ENCODE data around the gene UQCRQ. TPM values are rescaled to one million over a fixed set of nuclear protein-coding genes. Genes with fewer than 3 reads are reported as not detected.
"Not testable (repeated sequence)": the region's sequence is repeated elsewhere in the genome, so short reads cannot be mapped to it uniquely, and the experiment has no call there.

Gene UQCRQ
- total RNA-seq, 2 donors from 2014 or later: 330 to 366 TPM

DNA sequence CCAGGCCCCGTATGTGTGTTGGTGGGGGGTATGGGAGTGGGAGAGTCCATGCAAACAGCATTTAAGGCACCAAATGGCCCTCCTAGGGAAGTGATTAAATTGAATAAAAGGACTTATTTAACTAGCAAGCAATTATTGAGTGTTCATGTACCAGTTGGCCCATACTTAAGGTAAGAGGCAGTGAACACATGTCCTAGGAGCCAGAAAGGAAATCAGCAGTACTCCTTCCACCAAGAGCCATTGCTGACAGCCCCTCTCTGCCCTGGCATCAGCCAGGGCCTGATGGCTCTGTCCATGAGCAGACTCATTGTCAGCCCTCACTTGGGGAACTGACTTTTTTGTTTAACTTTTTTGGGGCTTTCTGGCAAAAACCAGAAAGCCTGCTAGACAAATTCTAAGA is 25.5 kb upstream of the UQCRQ start:
- ATAC-seq (no peak), DNase-seq (ENCODE audit: low spot score) (no peak)
- no peaks in the 10 kb centered on the region for H3K4me1 Mint-ChIP-seq (ENCODE audit: low read depth in 2 of 2)
- no peaks in the 10 kb centered on the region for H3K9me3 Mint-ChIP-seq
- H3K36me3 Mint-ChIP-seq: no peaks in the 10 kb centered on the region
- H3K27ac Mint-ChIP-seq: no peak overlapping the region
- no peak overlapping the region for H3K4me3 Mint-ChIP-seq
- peaks cover 0 to 2% of the 10 kb centered on the region in 2 donors for H3K27me3 Mint-ChIP-seq

DNA sequence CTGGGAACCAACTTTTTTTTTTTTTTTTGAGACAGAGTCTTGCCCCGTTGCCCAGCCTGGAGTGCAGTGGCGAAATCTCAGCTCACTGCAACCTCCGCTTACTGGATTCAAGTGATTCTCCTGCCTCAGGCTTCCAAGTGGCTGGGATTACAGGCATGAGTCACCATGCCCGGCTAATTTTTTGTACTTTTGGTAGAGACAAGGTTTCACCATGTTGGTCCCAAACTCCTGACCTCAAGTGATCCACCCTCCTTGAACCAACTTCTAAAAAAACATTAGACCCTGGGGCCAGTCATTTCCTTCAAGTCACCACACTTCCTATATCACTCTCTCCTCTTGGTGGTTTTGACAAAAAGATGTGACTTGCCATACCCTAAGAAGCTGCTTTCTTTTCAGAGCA is 25.1 kb upstream of the UQCRQ start:
- H3K4me3 Mint-ChIP-seq: no peak overlapping the region
- H3K36me3 Mint-ChIP-seq: no peaks in the 10 kb centered on the region
- DNase-seq (ENCODE audit: low spot score) (no peak), ATAC-seq (peak; percentile 43 to 54)
- H3K9me3 Mint-ChIP-seq: no peaks in the 10 kb centered on the region
- no peaks in the 10 kb centered on the region for H3K4me1 Mint-ChIP-seq (ENCODE audit: low read depth in 2 of 2)
- H3K27me3 Mint-ChIP-seq: peaks cover 0 to 2% of the 10 kb centered on the region in 2 donors
- no peak overlapping the region for H3K27ac Mint-ChIP-seq

DNA sequence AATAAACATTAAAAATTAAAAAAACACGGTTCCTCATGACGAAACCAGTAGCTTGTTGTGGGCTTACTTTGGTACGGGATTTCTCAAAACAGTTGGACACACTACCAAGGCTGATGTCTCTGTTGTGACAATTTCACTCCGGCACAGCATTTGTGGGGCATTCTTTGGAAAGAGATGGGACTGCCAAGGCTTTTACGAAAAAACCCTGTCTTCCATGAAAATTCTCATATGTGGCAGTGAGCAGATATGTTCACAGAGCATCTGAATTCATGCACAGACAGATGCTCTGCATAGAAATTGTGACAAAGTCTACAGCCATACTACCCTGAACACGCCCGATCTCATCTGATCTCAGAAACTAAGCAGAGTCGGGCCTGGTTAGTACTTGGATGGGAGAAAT is 18.2 kb upstream of the UQCRQ start:
- no peak for ATAC-seq
- DNase-seq (ENCODE audit: low spot score): no peak
- Mint-ChIP-seq H3K9me3 (no peaks in the 10 kb centered on the region), H3K36me3 (no peaks in the 10 kb centered on the region), H3K4me1 (ENCODE audit: low read depth in 2 of 2) (no peaks in the 10 kb centered on the region), H3K4me3 (no peak overlapping the region), H3K27me3 (peaks cover 4 to 7% of the 10 kb centered on the region in 2 donors), H3K27ac (no peak overlapping the region)

DNA sequence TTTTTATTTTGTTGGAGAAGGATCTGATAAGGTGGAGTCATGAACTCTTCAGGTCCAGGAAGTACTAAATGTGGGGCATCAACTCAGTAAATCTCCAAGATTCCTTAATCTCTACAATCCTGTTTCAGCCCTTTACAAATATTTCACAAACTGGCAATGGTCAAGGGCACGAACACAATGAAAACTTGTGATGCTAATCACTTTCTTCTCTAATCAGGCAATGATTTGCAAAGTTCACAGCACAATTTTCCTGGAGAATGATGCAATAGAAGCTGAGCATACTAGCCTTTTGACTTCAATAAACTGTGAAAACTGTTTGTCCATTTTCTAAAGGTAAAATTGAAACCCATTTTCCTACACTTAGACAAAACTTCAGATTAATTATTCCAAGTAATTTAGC is 17.1 kb upstream of the UQCRQ start:
- peaks cover 7% of the 10 kb centered on the region in 2 donors for H3K27me3 Mint-ChIP-seq
- no peak overlapping the region for H3K4me3 Mint-ChIP-seq
- no peak for ATAC-seq
- no peaks in the 10 kb centered on the region for H3K36me3 Mint-ChIP-seq
- H3K9me3 Mint-ChIP-seq: no peaks in the 10 kb centered on the region
- DNase-seq (ENCODE audit: low spot score): no peak
- no peak overlapping the region for H3K27ac Mint-ChIP-seq
- H3K4me1 Mint-ChIP-seq (ENCODE audit: low read depth in 2 of 2): no peaks in the 10 kb centered on the region

DNA sequence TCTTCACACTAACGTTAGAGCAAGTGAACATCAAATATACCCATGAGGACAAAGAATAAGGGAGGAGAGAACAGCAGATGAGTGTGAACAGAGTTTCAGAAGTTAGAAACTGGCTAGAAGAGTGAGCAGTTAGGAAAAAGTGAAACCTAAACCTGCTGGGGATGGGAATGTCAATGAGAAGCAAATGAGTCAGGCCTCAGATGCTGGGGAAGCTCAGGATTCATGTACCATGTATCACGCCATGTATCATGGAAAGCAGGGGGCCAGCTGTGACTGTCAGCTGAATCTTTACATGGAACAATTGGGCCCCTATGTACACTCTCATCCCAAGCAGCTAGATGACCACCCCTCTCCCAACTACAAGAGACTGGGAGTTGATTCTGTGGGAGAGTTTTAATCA is 16.4 kb upstream of the UQCRQ start:
- Mint-ChIP-seq H3K4me1 (ENCODE audit: low read depth in 2 of 2) (no peaks in the 10 kb centered on the region), H3K36me3 (no peaks in the 10 kb centered on the region), H3K4me3 (no peak overlapping the region), H3K9me3 (no peaks in the 10 kb centered on the region), H3K27ac (no peak overlapping the region), H3K27me3 (peaks cover 7 to 9% of the 10 kb centered on the region in 2 donors)
- no peak for ATAC-seq
- no peak for DNase-seq (ENCODE audit: low spot score)

DNA sequence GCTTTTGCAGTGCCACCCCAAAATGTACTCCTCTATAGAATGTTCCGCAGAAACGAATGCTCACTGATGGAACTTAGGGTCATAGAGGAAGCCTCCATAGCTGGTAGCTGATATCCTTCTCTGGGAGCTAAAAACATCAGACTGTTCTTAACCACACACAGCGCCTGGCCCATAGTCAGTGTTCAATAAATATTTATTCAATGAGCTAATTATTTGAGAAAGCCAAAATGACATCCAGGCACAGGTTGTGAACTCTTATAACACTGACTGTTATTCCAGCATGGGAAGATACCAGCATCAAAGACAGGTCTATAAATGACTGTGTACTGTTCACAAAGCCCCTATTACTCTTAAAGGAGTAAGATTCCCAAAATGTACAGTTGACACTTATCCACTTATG is 13.1 kb upstream of the UQCRQ start:
- no peak overlapping the region for H3K27ac Mint-ChIP-seq
- H3K9me3 Mint-ChIP-seq: no peaks in the 10 kb centered on the region
- peaks cover 13 to 25% of the 10 kb centered on the region in 2 donors for H3K27me3 Mint-ChIP-seq
- DNase-seq (ENCODE audit: low spot score) (no peak), ATAC-seq (no peak)
- H3K36me3 Mint-ChIP-seq: no peaks in the 10 kb centered on the region
- H3K4me1 Mint-ChIP-seq (ENCODE audit: low read depth in 2 of 2): no peaks in the 10 kb centered on the region
- H3K4me3 Mint-ChIP-seq: no peak overlapping the region

DNA sequence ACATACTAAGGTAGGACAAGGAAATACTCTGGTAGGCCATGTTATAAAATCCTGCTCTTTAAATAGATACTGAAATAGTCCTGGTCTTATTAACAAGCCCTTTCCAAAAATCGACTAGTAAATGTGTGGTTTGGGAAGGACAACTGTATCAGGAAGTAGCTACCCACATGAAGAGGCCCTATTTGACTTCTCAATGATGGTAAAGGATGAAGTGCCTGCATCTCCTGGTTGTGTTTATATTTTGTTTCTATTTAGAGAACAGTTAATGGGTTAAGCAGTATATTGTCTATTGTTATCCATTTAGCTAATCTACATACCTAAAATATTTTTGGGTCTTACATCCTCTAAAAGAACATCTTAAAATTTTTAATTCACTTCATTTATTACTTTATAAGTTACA is 12.7 kb upstream of the UQCRQ start:
- ATAC-seq: no peak

DNA sequence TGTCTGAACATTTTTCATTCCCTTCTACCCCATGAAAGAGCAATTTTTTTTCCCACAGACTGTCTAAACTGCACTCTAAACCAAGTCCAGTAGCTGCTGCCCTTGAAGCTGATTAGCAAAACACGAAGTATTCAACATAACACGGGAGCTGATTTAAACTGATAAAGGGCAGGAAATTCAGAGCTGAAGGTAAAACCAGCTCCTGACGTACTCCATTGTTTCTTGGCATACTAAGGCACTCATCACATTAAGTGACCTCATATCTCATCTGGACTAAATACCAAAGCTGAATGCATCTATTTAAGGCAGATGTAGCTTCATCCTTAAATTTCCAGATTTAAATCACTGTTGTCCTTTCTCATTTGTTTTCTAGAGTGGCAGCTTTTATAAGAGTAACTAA is 12.1 kb upstream of the UQCRQ start:
- Mint-ChIP-seq H3K4me1 (ENCODE audit: low read depth in 2 of 2) (no peaks in the 10 kb centered on the region), H3K27ac (no peak overlapping the region), H3K9me3 (no peaks in the 10 kb centered on the region), H3K4me3 (no peak overlapping the region), H3K27me3 (peaks cover 13 to 25% of the 10 kb centered on the region in 2 donors), H3K36me3 (no peaks in the 10 kb centered on the region)
- no peak for DNase-seq (ENCODE audit: low spot score)
- ATAC-seq: no peak

More for the DNA sequence above, 12.7 kb upstream of the UQCRQ start:
- Mint-ChIP-seq H3K27ac (no peak overlapping the region), H3K4me3 (no peak overlapping the region), H3K4me1 (ENCODE audit: low read depth in 2 of 2) (no peaks in the 10 kb centered on the region), H3K27me3 (peaks cover 13 to 25% of the 10 kb centered on the region in 2 donors), H3K9me3 (no peaks in the 10 kb centered on the region), H3K36me3 (no peaks in the 10 kb centered on the region)
- DNase-seq (ENCODE audit: low spot score): no peak

DNA sequence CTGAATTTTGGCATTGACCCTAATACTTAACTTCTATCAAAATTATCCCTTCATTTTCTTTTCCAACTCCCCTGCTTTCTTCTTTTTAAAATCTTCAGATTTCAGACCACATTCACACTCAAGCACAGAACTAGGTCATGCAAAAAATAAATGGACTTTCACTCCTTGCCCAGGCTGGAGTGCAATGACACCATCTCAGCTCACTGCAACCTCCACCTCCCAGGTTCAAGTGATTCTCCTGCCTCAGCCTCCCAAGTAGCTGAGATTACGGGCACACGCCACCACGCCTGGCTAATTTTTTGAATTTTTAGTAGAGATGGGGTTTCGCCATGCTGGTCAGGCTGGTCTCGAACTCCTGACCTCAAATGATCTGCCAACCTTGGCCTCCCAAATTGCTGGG is 11.4 kb upstream of the UQCRQ start:
- DNase-seq (ENCODE audit: low spot score); H3K9me3 Mint-ChIP-seq; ATAC-seq: not testable (repeated sequence)

DNA sequence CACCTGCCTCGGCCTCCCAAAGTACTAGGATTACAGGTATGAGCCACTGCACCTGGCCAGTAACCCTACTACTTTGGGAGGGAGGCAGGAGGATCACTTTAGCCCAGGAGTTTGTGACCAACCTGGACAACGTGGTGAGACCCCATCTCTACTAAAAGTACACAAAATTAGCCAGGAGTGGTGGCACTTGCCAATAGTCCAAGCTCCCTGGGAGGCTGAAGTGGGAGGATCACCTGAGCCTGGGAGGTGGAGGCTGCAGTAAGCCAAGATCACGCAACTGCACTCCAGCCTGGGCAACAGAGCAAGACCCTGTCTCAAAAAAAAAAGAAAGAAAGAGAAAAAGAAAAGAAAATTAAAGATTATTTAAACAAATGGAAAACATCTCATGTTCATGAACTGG is 10.4 kb upstream of the UQCRQ start:
- no peak overlapping the region for H3K27ac Mint-ChIP-seq
- H3K4me3 Mint-ChIP-seq: no peak overlapping the region
- no peaks in the 10 kb centered on the region for H3K36me3 Mint-ChIP-seq
- DNase-seq (ENCODE audit: low spot score) (no peak), ATAC-seq (no peak)
- H3K4me1 Mint-ChIP-seq (ENCODE audit: low read depth in 2 of 2): no peaks in the 10 kb centered on the region
- peaks cover 16 to 25% of the 10 kb centered on the region in 2 donors for H3K27me3 Mint-ChIP-seq
- no peaks in the 10 kb centered on the region for H3K9me3 Mint-ChIP-seq

More for the DNA sequence above, 11.4 kb upstream of the UQCRQ start:
- not testable (repeated sequence) for H3K36me3 Mint-ChIP-seq; H3K4me3 Mint-ChIP-seq; H3K4me1 Mint-ChIP-seq (ENCODE audit: low read depth in 2 of 2); H3K27ac Mint-ChIP-seq
- H3K27me3 Mint-ChIP-seq: peaks cover 14 to 25% of the 10 kb centered on the region in 2 donors

DNA sequence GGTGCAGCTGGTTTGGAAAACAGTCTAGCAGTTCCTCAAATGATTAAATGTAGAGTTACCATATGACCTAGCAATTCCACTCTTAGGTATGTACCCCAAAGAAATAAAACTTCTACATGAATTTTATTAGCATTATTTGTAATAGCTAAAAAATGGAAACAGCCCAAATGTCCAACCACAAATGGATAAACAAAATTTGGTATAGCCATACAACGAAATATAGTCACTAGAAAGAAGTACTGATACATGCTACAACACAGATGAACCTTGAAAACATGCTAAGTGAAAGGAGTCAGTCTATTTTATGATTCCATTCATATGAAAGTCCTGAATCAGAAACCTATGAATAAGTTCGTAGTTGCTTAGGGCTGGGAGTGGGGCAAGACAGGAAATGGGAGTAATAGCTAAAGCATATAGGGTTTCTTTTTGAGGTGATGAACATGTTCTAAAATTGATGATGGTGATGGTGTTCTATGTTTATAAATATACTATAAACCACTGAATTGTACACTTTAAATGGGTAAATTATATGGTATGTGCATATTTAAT is 6.5 kb upstream of the UQCRQ start:
- no peak overlapping the region for H3K4me3 Mint-ChIP-seq
- H3K27me3 Mint-ChIP-seq: peaks cover 11 to 17% of the 10 kb centered on the region in 2 donors
- H3K9me3 Mint-ChIP-seq: no peaks in the 10 kb centered on the region
- no peak for DNase-seq (ENCODE audit: low spot score)
- H3K4me1 Mint-ChIP-seq (ENCODE audit: low read depth in 2 of 2): no peaks in the 10 kb centered on the region
- no peak overlapping the region for H3K27ac Mint-ChIP-seq
- no peaks in the 10 kb centered on the region for H3K36me3 Mint-ChIP-seq
- no peak for ATAC-seq

DNA sequence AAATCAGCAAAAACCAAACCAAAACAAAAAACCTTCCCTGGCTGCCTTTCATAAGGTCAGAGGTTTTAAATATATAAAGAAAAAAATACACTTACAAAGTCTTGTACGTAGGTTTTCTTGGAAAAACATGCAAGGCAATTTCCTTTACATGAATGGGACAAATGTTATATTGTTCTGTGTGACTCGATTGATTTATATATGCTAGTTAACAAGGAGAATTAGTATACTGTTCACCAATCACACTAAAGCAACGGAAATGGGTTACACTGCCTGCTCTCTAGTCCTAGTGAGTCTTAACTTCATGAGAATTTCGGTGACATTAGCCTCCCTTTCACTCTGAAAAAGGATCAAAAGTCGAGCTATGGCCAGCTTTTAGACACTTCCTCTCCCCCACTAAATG is 5.7 kb upstream of the UQCRQ start:
- H3K4me1 Mint-ChIP-seq (ENCODE audit: low read depth in 2 of 2): peaks cover 6% of the 10 kb centered on the region in 2 donors
- H3K9me3 Mint-ChIP-seq: no peaks in the 10 kb centered on the region
- H3K36me3 Mint-ChIP-seq: no peaks in the 10 kb centered on the region
- H3K27me3 Mint-ChIP-seq: peaks cover 8 to 11% of the 10 kb centered on the region in 2 donors
- no peak overlapping the region for H3K4me3 Mint-ChIP-seq
- DNase-seq (ENCODE audit: low spot score) (no peak), ATAC-seq (no peak)
- H3K27ac Mint-ChIP-seq: no peak overlapping the region

DNA sequence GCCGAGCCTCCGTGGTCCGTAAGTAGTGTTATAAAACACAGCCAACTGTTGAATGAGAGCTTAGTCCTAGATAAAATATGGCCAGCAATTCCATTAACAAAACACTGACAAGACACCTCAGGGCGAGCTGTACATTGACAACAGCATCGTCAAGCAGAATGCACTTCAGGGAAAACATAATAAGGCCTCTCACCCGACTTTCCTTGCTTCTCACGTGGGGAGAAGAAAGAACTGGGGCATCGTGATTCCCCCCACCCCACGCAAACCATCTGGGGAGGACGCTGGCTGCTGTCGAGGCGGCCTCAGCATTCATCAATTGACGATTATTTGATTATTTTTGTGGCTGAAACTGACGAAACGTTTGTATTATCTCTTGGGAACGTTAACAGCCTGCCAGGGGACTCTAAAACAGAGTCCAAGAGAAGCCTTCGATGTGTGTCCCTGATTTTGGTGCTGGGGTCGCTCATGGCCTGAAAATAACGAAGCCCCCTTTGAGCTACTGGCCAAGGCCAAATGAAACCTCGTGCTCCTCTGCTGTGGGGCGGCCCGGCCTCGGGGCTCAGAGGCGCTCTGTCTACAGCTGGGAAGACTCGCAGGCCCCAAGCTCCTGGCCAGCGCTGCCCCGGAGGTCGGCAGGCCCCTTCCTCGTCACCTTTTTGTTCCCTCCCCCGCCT is 637 bp upstream of the UQCRQ start:
- H3K36me3 Mint-ChIP-seq: peaks cover 7% of the 10 kb centered on the region
- peak overlapping the region; percentile 99 for H3K4me3 Mint-ChIP-seq
- ATAC-seq (peak in 1 of 2 donors; percentile 42), DNase-seq (ENCODE audit: low spot score) (no peak)
- H3K9me3 Mint-ChIP-seq: no peaks in the 10 kb centered on the region
- peak overlapping the region; percentile 94 to 97 for H3K27ac Mint-ChIP-seq
- H3K4me1 Mint-ChIP-seq (ENCODE audit: low read depth in 2 of 2): peaks cover 18 to 28% of the 10 kb centered on the region in 2 donors
- H3K27me3 Mint-ChIP-seq: no peaks in the 10 kb centered on the region

DNA sequence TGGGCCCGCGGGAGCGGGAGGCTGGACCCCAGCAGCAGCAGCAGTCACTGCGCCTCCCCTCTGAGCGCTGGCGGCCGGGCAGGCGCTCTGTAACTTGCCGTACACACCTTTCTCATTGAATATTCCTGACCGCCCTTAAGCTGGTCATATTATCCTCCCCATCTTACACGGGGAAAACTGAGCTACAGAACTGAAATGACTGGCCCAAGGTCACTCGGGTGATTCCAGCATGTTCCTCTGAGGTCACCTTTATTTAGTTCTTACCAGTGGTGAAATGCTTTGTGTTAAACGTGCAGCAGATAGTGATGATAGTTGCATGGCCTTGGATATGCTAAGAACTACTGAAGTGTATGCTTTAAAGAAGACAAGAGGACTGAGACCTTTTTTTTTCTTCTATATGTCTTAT is 607 bp downstream of the UQCRQ start:
- Mint-ChIP-seq H3K9me3 (no peaks in the 10 kb centered on the region), H3K27me3 (no peaks in the 10 kb centered on the region), H3K27ac (peak overlapping the region; percentile 94 to 97), H3K4me1 (ENCODE audit: low read depth in 2 of 2) (peaks cover 18 to 28% of the 10 kb centered on the region in 2 donors), H3K36me3 (peaks cover 7% of the 10 kb centered on the region), H3K4me3 (peak overlapping the region; percentile 99)
- ATAC-seq (no peak), DNase-seq (ENCODE audit: low spot score) (no peak)

DNA sequence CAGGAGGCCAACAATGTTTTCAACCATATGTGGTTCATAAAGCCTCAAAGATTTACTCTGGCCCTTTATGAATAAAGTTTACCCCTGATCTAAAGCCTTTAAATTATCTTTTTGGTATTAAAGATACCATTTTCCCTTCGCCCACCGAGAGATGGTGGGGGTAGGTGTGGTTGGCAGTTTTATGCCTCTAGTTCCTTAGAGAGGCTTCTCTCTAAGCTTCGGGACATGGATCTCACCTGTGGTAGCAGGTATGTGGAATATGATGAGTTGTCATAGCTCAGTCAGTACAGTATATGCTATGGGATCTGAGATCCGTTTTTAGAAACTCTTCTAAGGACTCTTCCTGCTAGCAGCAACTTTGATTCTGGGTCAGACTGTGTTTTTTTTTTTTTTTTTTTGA is 2.3 kb downstream of the UQCRQ start:
- H3K4me3 Mint-ChIP-seq: no peak overlapping the region
- H3K27ac Mint-ChIP-seq: peak overlapping the region in 1 of 2 donors; percentile 97
- ATAC-seq: no peak
- H3K36me3 Mint-ChIP-seq: peaks cover 7% of the 10 kb centered on the region
- peaks cover 21 to 28% of the 10 kb centered on the region in 2 donors for H3K4me1 Mint-ChIP-seq (ENCODE audit: low read depth in 2 of 2)
- no peaks in the 10 kb centered on the region for H3K27me3 Mint-ChIP-seq
- DNase-seq (ENCODE audit: low spot score): no peak
- H3K9me3 Mint-ChIP-seq: no peaks in the 10 kb centered on the region
